Measurements from ENCODE around the gene PIEZO2.

Gene PIEZO2

GRCh38 chr18:11148680-11149440 is 509 bp downstream of the PIEZO2 start:
- Histone ChIP-seq H3K9me2 (ENCODE audit: low read depth, low read length) (no peaks in the 10 kb centered on the region), H3K27me3 (ENCODE audit: insufficient read depth, low read length) (peaks cover 4% of the 10 kb centered on the region; the same call in 1 of the 2 replicates), H2AFZ (ENCODE audit: low read length) (no peak overlapping the region), H4K20me1 (ENCODE audit: insufficient read depth, low read length) (no peaks in the 10 kb centered on the region), H3K4me3 (ENCODE audit: low read depth, low read length, poor library complexity, severe bottlenecking) (no peak overlapping the region), H3K36me3 (ENCODE audit: insufficient read depth, low read length) (no peaks in the 10 kb centered on the region), H3K27ac (ENCODE audit: low read depth, low read length, poor library complexity, severe bottlenecking) (no peak overlapping the region), H3K4me2 (ENCODE audit: low read length) (no peak overlapping the region), H3F3A (ENCODE audit: insufficient read depth, low read length) (no peaks in the 10 kb centered on the region), H3K9ac (ENCODE audit: low read length) (no peak overlapping the region), H3K9me3 (ENCODE audit: low read length) (no peaks in the 10 kb centered on the region), H3K4me1 (ENCODE audit: insufficient read depth, low read length, severe bottlenecking) (peaks cover 13% of the 10 kb centered on the region), H3K79me2 (ENCODE audit: insufficient read depth, low read length) (no peaks in the 10 kb centered on the region)
- TF ChIP-seq EZH2 (IDR thresholded peaks at IDR 0.05; ENCODE audit: borderline replicate concordance, low read length), result no peak

GRCh38 chr18:11147962-11148679 is 1.2 kb downstream of the PIEZO2 start:
- Histone ChIP-seq H4K20me1 (ENCODE audit: insufficient read depth, low read length) (no peaks in the 10 kb centered on the region), H3F3A (ENCODE audit: insufficient read depth, low read length) (no peaks in the 10 kb centered on the region), H3K9ac (ENCODE audit: low read length) (no peak overlapping the region), H3K4me3 (ENCODE audit: low read depth, low read length, poor library complexity, severe bottlenecking) (no peak overlapping the region), H3K9me2 (ENCODE audit: low read depth, low read length) (no peaks in the 10 kb centered on the region), H3K4me1 (ENCODE audit: insufficient read depth, low read length, severe bottlenecking) (peaks cover 8% of the 10 kb centered on the region), H3K27ac (ENCODE audit: low read depth, low read length, poor library complexity, severe bottlenecking) (no peak overlapping the region), H2AFZ (ENCODE audit: low read length) (no peak overlapping the region), H3K9me3 (ENCODE audit: low read length) (no peaks in the 10 kb centered on the region), H3K36me3 (ENCODE audit: insufficient read depth, low read length) (no peaks in the 10 kb centered on the region), H3K79me2 (ENCODE audit: insufficient read depth, low read length) (no peaks in the 10 kb centered on the region), H3K27me3 (ENCODE audit: insufficient read depth, low read length) (no peaks in the 10 kb centered on the region; the same call in 1 of the 2 replicates), H3K4me2 (ENCODE audit: low read length) (no peak overlapping the region)
- no peak for TF ChIP-seq EZH2 (IDR thresholded peaks at IDR 0.05; ENCODE audit: borderline replicate concordance, low read length)
- no peak for TF ChIP-seq CTCF (IDR thresholded peaks at IDR 0.05; ENCODE audit: low read length)

- Histone ChIP-seq H3K36me3 (ENCODE audit: insufficient read depth, low read length) (no peaks in the 10 kb centered on the region), H3K79me2 (ENCODE audit: insufficient read depth, low read length) (no peaks in the 10 kb centered on the region), H3K4me2 (ENCODE audit: low read length) (no peak overlapping the region), H3F3A (ENCODE audit: insufficient read depth, low read length) (no peaks in the 10 kb centered on the region), H3K27me3 (ENCODE audit: insufficient read depth, low read length) (no peaks in the 10 kb centered on the region; the same call in 1 of the 2 replicates), H3K9me3 (ENCODE audit: low read length) (no peaks in the 10 kb centered on the region), H2AFZ (ENCODE audit: low read length) (no peak overlapping the region), H3K27ac (ENCODE audit: low read depth, low read length, poor library complexity, severe bottlenecking) (no peak overlapping the region), H3K9me2 (ENCODE audit: low read depth, low read length) (no peaks in the 10 kb centered on the region), H3K4me3 (ENCODE audit: low read depth, low read length, poor library complexity, severe bottlenecking) (no peak overlapping the region), H3K9ac (ENCODE audit: low read length) (no peak overlapping the region), H3K4me1 (ENCODE audit: insufficient read depth, low read length, severe bottlenecking) (peaks cover 8% of the 10 kb centered on the region), H4K20me1 (ENCODE audit: insufficient read depth, low read length) (no peaks in the 10 kb centered on the region)
- TF ChIP-seq EZH2 (IDR thresholded peaks at IDR 0.05; ENCODE audit: borderline replicate concordance, low read length) (no peak), CTCF (IDR thresholded peaks at IDR 0.05; ENCODE audit: low read length) (no peak)
These were observed 1.9 kb downstream of the PIEZO2 start for GRCh38 chr18:11147371-11147951.

All from OCI-LY1 (cell line).